ENCODE data around the gene TBL1X.

TBL1X gene

DNA sequence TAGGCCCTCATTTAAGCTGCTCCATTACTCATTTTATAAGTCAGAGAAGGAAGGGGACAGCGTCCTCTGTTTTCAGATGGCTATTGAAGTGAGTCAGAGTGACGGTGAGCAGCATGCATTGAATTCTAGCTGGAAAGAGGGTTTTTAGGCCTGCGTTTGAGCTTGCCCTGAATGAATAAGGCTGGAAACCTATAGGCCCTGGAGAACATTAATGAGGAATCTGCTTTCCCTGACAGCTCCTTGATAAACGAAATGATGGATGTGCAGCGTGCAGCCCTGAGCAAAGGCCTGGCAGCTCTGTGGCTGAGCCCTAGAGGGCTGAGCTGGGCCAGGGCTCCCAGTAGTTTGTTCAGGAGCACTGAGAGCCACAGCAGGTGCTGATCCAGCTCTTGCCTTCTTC lies 33.4 kb downstream of the TBL1X start:
- H3K9me3 ChIP-seq (ENCODE audit: control insufficient read depth, insufficient read depth, low read depth, low read length), result no peaks in the 10 kb centered on the region
- no peaks in the 10 kb centered on the region for H3K27me3 ChIP-seq (ENCODE audit: control insufficient read depth, insufficient read depth, low read length)
- H3K36me3 ChIP-seq (ENCODE audit: control insufficient read depth, insufficient read depth, low read length), result peaks cover 17% of the 10 kb centered on the region
- H3K9ac ChIP-seq (ENCODE audit: low read length), result no peak overlapping the region
- peaks cover 15% of the 10 kb centered on the region for H3K4me1 ChIP-seq (ENCODE audit: control insufficient read depth, insufficient read depth, low read length)
- H3K27ac ChIP-seq (ENCODE audit: low read depth, low read length), result no peak overlapping the region
- no peak overlapping the region for H3K4me3 ChIP-seq (ENCODE audit: low read depth, low read length)

DNA sequence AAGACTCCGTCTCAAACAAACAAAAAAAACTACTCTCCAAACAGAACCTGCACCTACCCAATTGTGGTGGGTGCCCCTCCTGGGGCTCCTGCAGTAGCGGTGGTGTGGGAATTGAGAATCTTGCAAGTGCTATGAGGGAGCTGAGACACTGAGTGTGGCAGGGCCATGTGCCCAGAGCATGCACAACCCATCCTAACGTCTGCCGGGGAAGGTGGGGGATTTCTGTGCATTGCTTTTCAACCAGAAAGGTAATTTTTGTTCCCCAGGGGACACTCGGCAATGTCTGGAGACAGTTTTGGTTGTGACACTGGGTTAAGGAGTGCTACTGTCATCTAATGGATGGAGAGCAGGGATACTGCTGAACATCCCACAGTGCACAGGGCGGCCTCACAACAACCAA lies 35.7 kb downstream of the TBL1X start:
- Histone ChIP-seq H3K36me3 (ENCODE audit: control insufficient read depth, insufficient read depth, low read length) (peaks cover 32% of the 10 kb centered on the region), H3K27me3 (ENCODE audit: control insufficient read depth, insufficient read depth, low read length) (no peaks in the 10 kb centered on the region), H3K9ac (ENCODE audit: low read length) (no peak overlapping the region), H3K4me3 (ENCODE audit: low read depth, low read length) (no peak overlapping the region), H3K4me1 (ENCODE audit: control insufficient read depth, insufficient read depth, low read length) (peaks cover 7% of the 10 kb centered on the region; the same call in 1 of the 2 replicates), H3K9me3 (ENCODE audit: control insufficient read depth, insufficient read depth, low read depth, low read length) (no peaks in the 10 kb centered on the region), H3K27ac (ENCODE audit: low read depth, low read length) (no peak overlapping the region)

DNA sequence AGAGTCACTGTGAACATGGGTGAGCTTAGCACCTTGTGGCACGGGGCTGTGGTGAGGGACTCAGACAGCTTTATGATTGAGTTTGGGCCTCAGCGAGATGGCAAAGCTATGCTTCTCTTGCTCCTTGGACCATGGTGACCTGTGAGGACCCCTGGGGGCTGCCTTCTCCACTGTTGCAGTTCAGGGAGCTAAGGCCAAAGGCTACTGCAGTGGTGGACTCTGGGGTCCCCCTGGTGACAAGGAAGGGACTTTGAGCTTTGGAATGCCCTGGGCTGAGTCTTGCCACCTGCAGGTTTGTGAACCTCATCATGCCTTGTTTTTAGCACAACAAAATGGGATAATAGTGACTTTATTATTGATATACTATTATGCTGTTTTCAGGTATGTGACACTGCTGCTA lies 36.5 kb downstream of the TBL1X start:
- Histone ChIP-seq H3K27ac (ENCODE audit: low read depth, low read length) (no peak overlapping the region), H3K4me3 (ENCODE audit: low read depth, low read length) (no peak overlapping the region), H3K9ac (ENCODE audit: low read length) (no peak overlapping the region), H3K36me3 (ENCODE audit: control insufficient read depth, insufficient read depth, low read length) (peaks cover 32% of the 10 kb centered on the region), H3K27me3 (ENCODE audit: control insufficient read depth, insufficient read depth, low read length) (no peaks in the 10 kb centered on the region), H3K9me3 (ENCODE audit: control insufficient read depth, insufficient read depth, low read depth, low read length) (no peaks in the 10 kb centered on the region), H3K4me1 (ENCODE audit: control insufficient read depth, insufficient read depth, low read length) (peaks cover 7% of the 10 kb centered on the region; the same call in 1 of the 2 replicates)

DNA sequence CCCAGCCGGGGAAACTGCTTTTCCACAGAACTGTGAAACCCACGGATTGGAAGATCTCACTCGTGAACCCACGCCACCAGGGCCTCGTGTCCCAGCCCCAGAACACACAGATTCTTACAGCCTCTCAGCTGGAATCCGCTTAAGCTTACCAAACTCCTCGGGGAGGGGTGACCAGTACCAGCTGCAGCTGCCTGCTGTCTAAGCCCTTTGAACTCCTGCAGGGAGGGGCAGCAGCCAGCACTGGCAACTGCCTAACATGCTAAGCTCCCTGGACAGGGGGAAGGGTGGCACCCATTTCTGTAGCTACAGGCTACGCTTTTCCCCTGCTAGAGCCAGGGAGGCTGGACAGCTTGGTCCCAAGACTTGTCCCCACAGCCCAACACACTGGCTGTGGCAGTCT lies 38.4 kb downstream of the TBL1X start:
- H3K36me3 ChIP-seq (ENCODE audit: control insufficient read depth, insufficient read depth, low read length), result peaks cover 32% of the 10 kb centered on the region
- H3K27ac ChIP-seq (ENCODE audit: low read depth, low read length), result no peak overlapping the region

DNA sequence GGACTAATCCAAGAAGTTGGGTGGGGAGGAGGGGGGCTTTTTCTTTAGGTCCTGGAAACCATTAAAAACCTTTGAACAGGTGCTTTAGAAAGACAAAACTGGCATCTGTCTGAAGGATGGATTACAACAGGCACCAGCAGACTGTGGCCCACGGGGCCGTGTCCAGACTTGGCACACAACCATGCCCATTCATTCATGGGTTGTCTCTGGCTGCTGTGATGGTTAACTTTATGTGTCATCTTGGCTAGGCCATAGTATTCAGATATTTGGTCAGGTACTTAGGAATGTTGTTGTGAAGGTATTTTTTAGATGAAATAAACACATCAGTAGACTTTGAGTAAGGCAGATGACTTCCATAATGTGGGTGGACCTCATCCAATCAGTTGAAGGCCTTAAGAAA lies 45.5 kb downstream of the TBL1X start:
- no peak overlapping the region for H3K4me3 ChIP-seq (ENCODE audit: low read depth, low read length)
- no peak overlapping the region for H3K9ac ChIP-seq (ENCODE audit: low read length)
- H3K27ac ChIP-seq (ENCODE audit: low read depth, low read length), result no peak overlapping the region
- H3K4me1 ChIP-seq (ENCODE audit: control insufficient read depth, insufficient read depth, low read length), result no peaks in the 10 kb centered on the region; the same call in 1 of the 2 replicates
- H3K27me3 ChIP-seq (ENCODE audit: control insufficient read depth, insufficient read depth, low read length), result no peaks in the 10 kb centered on the region
- peaks cover 25% of the 10 kb centered on the region for H3K36me3 ChIP-seq (ENCODE audit: control insufficient read depth, insufficient read depth, low read length)
- peaks cover 3% of the 10 kb centered on the region; the same call in 1 of the 2 replicates for H3K9me3 ChIP-seq (ENCODE audit: control insufficient read depth, insufficient read depth, low read depth, low read length)

More for the DNA sequence above, 38.4 kb downstream of the TBL1X start:
- Histone ChIP-seq H3K4me3 (ENCODE audit: low read depth, low read length) (no peak overlapping the region), H3K27me3 (ENCODE audit: control insufficient read depth, insufficient read depth, low read length) (no peaks in the 10 kb centered on the region), H3K4me1 (ENCODE audit: control insufficient read depth, insufficient read depth, low read length) (peaks cover 4% of the 10 kb centered on the region; the same call in 1 of the 2 replicates), H3K9me3 (ENCODE audit: control insufficient read depth, insufficient read depth, low read depth, low read length) (peaks cover 3% of the 10 kb centered on the region; the same call in 1 of the 2 replicates), H3K9ac (ENCODE audit: low read length) (no peak overlapping the region)

DNA sequence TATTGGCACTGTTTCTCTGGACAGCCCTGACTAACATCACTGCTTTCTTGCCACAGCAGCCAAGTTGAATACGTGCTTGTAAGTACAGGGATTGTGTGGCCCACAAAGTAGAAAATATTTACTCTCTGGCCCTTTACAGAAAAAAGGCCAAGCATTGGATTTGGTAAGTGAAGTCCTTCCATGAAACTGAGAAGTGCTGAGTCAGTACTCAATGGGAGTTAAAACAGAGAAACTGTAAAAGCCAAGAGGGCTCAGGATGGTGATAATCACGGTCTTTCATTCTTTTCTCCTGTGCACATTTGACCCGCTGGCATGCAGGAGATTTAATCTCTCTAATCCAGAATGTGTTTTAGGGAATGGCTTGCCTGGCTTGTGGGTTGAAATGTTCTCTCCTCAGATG lies 46.1 kb downstream of the TBL1X start:
- peaks cover 25% of the 10 kb centered on the region for H3K36me3 ChIP-seq (ENCODE audit: control insufficient read depth, insufficient read depth, low read length)
- no peak overlapping the region for H3K4me3 ChIP-seq (ENCODE audit: low read depth, low read length)
- peaks cover 3% of the 10 kb centered on the region; the same call in 1 of the 2 replicates for H3K9me3 ChIP-seq (ENCODE audit: control insufficient read depth, insufficient read depth, low read depth, low read length)
- no peak overlapping the region for H3K9ac ChIP-seq (ENCODE audit: low read length)
- no peak overlapping the region for H3K27ac ChIP-seq (ENCODE audit: low read depth, low read length)
- H3K4me1 ChIP-seq (ENCODE audit: control insufficient read depth, insufficient read depth, low read length), result no peaks in the 10 kb centered on the region; the same call in 1 of the 2 replicates
- no peaks in the 10 kb centered on the region for H3K27me3 ChIP-seq (ENCODE audit: control insufficient read depth, insufficient read depth, low read length)

DNA sequence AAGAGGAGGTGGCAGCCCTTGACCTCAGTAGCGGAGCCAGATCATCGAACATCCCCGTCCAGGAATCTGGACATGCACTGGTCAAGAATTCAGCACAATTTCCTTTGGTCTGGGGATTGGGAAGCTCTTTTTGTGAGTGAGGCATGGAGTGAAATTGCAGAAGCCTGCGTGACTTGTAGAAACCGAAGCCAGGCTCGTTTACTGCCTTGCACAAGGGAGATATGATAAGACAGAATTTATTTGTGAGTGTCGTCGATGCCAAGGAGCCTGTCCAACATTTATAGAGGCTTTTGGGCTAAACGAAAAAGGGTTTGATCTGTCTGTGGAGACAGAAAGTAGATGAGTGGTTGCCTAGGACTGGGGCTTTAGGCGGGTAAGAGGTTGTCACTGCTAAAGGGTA lies 50.6 kb downstream of the TBL1X start:
- no peak overlapping the region for H3K9ac ChIP-seq (ENCODE audit: low read length)
- peaks cover 18% of the 10 kb centered on the region for H3K36me3 ChIP-seq (ENCODE audit: control insufficient read depth, insufficient read depth, low read length)
- H3K27ac ChIP-seq (ENCODE audit: low read depth, low read length), result no peak overlapping the region
- peaks cover 22% of the 10 kb centered on the region for H3K4me1 ChIP-seq (ENCODE audit: control insufficient read depth, insufficient read depth, low read length)
- no peak overlapping the region for H3K4me3 ChIP-seq (ENCODE audit: low read depth, low read length)
- no peaks in the 10 kb centered on the region for H3K27me3 ChIP-seq (ENCODE audit: control insufficient read depth, insufficient read depth, low read length)
- no peaks in the 10 kb centered on the region for H3K9me3 ChIP-seq (ENCODE audit: control insufficient read depth, insufficient read depth, low read depth, low read length)

DNA sequence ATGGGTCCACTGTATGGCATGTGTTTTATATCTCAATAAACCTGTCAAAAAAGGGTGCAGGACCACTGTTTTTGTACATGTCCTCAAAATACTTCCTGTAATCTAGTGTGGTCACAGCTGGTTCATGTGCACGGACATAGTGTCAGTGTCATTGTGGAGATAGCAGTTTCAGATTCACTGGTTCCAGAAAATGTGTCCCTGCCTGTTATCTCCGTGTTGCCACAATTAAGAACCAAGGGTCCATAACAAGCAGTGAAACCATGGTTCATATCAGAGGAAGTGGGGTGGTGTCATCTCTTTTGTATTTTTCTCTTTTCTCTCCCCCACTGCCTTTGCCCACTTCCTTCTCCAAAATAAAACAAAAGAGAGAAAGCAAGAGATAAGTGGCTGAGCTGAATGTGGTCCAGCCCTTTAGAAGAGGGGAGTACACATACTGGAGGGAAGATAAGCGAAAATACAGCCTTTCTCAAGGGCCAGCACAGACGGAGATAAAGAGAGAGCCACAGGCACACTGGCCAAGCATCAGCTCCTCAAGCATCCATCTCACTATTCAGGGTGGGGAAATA lies 51.2 kb downstream of the TBL1X start:
- H3K36me3 ChIP-seq (ENCODE audit: control insufficient read depth, insufficient read depth, low read length), result peaks cover 14% of the 10 kb centered on the region
- H3K9me3 ChIP-seq (ENCODE audit: control insufficient read depth, insufficient read depth, low read depth, low read length), result no peaks in the 10 kb centered on the region
- H3K27me3 ChIP-seq (ENCODE audit: control insufficient read depth, insufficient read depth, low read length), result no peaks in the 10 kb centered on the region
- H3K4me1 ChIP-seq (ENCODE audit: control insufficient read depth, insufficient read depth, low read length), result peaks cover 27% of the 10 kb centered on the region
- no peak overlapping the region for H3K9ac ChIP-seq (ENCODE audit: low read length)
- H3K27ac ChIP-seq (ENCODE audit: low read depth, low read length), result no peak overlapping the region
- no peak overlapping the region for H3K4me3 ChIP-seq (ENCODE audit: low read depth, low read length)

DNA sequence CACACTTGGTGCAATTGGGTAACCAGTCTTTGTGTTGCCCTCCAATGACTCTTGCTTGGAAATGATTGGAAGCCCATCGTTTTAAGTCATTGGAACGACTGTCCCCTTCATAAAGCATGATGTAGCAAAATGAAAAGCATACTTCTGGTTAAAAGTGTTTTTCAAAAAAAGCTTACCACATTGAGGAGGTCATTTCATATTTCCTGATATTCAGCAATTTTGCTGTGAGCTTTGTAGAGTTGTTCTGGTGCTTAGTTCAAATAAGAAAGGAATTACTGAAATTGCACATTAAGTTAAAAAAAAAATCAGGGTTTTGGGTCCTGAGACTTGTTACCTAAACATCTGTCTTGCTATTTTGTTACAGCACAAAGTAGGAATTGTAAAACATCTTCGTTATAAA lies 51.8 kb downstream of the TBL1X start:
- Histone ChIP-seq H3K4me3 (ENCODE audit: low read depth, low read length) (no peak overlapping the region), H3K4me1 (ENCODE audit: control insufficient read depth, insufficient read depth, low read length) (peaks cover 33% of the 10 kb centered on the region), H3K9ac (ENCODE audit: low read length) (no peak overlapping the region), H3K27me3 (ENCODE audit: control insufficient read depth, insufficient read depth, low read length) (no peaks in the 10 kb centered on the region), H3K9me3 (ENCODE audit: control insufficient read depth, insufficient read depth, low read depth, low read length) (no peaks in the 10 kb centered on the region), H3K27ac (ENCODE audit: low read depth, low read length) (no peak overlapping the region), H3K36me3 (ENCODE audit: control insufficient read depth, insufficient read depth, low read length) (peaks cover 10% of the 10 kb centered on the region)

DNA sequence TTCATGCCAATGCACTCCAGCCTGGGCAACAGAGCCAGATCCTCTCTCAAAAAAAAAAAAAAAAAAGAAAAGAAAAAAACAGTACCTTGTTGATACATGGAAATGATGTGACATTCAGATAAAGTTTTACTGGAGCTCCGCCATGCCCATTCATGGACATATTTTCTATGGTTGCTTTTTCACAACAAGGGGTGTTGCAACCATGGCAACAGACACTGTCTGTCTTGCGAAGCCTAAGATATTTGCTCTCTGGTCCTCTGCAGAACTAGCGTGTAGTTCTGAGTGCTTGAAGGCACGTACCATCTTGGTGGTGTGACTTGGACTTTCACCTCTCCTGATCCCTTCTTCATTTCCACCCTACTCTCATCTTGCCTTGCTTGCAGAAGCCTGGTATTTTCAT lies 53.2 kb downstream of the TBL1X start:
- Histone ChIP-seq H3K9me3 (ENCODE audit: control insufficient read depth, insufficient read depth, low read depth, low read length) (no peaks in the 10 kb centered on the region), H3K4me3 (ENCODE audit: low read depth, low read length) (no peak overlapping the region), H3K4me1 (ENCODE audit: control insufficient read depth, insufficient read depth, low read length) (peaks cover 33% of the 10 kb centered on the region), H3K9ac (ENCODE audit: low read length) (no peak overlapping the region), H3K27me3 (ENCODE audit: control insufficient read depth, insufficient read depth, low read length) (no peaks in the 10 kb centered on the region), H3K36me3 (ENCODE audit: control insufficient read depth, insufficient read depth, low read length) (peaks cover 8% of the 10 kb centered on the region), H3K27ac (ENCODE audit: low read depth, low read length) (no peak overlapping the region)

DNA sequence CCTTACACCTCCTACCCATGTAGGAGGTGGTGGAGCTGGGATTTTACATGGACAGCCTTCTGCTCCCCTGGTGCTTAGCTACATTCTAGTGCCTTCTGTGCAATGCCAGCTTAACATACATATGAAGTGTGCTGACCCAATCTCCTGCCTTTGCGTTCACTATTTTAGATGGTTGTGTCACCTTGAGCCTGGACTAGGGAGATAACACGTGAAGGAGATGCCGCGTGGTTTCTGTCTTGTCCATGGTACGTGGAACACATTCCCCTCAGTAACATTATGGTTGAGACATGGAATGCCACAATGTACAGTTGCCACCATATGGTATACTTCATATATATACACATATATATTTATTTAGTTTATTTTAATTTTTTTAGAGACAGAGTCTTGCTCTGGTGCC lies 54.0 kb downstream of the TBL1X start:
- Histone ChIP-seq H3K4me1 (ENCODE audit: control insufficient read depth, insufficient read depth, low read length) (peaks cover 33% of the 10 kb centered on the region), H3K27me3 (ENCODE audit: control insufficient read depth, insufficient read depth, low read length) (no peaks in the 10 kb centered on the region), H3K9ac (ENCODE audit: low read length) (no peak overlapping the region), H3K4me3 (ENCODE audit: low read depth, low read length) (no peak overlapping the region), H3K9me3 (ENCODE audit: control insufficient read depth, insufficient read depth, low read depth, low read length) (no peaks in the 10 kb centered on the region), H3K27ac (ENCODE audit: low read depth, low read length) (no peak overlapping the region), H3K36me3 (ENCODE audit: control insufficient read depth, insufficient read depth, low read length) (no peaks in the 10 kb centered on the region)

Measured in HUES6 (cell line).